ENCODE results near the gene SNAP91.

SNAP91 gene

GRCh38 chr6:83708546-83708969 is 343 bp downstream of the SNAP91 start:
- H3K36me3 Mint-ChIP-seq (ENCODE audit: low read depth), result no peaks in the 10 kb centered on the region
- TF ChIP-seq CTCF (IDR thresholded peaks at IDR 0.05; ENCODE audit: unreplicated experiment in 3 of 3), result no peak
- no peak overlapping the region for H3K27ac Mint-ChIP-seq
- H3K4me1 Mint-ChIP-seq, result no peaks in the 10 kb centered on the region
- H3K9me3 Mint-ChIP-seq, result peaks cover 6% of the 10 kb centered on the region
- peak overlapping the region; percentile 86 to 92 (median 89) for H3K4me3 Mint-ChIP-seq
- H3K27me3 Mint-ChIP-seq (ENCODE audit: low read depth), result peaks cover 61% of the 10 kb centered on the region

DNA sequence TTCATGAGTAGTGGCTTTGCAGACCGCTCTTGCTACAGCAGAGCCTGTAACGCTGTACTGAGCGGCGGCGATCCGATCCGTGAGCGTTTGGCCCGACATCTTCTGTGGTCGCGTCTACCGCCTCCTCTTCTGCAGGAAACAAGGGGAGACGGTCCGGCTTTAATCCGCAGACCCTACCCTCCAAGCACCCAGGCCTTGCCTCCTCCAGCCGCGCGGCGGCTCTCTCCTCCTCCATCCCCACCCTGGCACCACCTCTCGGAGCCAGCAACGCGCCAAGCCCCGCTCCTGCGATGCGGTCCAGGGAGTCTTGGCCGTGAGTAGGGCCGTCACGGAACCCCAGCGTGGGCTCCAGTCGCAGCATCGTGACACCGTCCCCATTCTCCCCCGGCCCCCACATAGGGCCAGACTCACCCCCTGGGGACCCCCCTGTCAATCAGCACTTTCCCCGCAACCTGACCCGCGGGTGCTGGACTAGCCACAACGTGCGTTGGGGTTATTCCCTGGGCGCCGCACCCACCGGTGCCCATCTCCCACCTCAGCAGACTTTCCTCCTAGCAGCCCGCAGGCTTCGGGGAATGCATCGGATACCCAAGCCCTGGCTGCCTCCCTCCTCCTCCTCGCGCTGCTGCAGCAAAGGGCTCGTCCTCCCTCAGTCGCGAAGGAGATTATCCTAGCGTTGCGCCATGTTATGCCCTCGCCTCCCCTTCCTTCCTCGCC is 914 bp downstream of the SNAP91 start:
- H3K36me3 Mint-ChIP-seq (ENCODE audit: low read depth), result no peaks in the 10 kb centered on the region
- peaks cover 61% of the 10 kb centered on the region for H3K27me3 Mint-ChIP-seq (ENCODE audit: low read depth)
- no peaks in the 10 kb centered on the region for H3K4me1 Mint-ChIP-seq
- H3K4me3 Mint-ChIP-seq, result peak overlapping the region; percentile 86 to 89 (median 88)
- peaks cover 6% of the 10 kb centered on the region for H3K9me3 Mint-ChIP-seq
- H3K27ac Mint-ChIP-seq, result no peak overlapping the region
- TF ChIP-seq CTCF (IDR thresholded peaks at IDR 0.05; ENCODE audit: unreplicated experiment in 3 of 3), result no peak

GRCh38 chr6:83702749-83703148 is 6.2 kb downstream of the SNAP91 start:
- no peak for TF ChIP-seq CTCF (IDR thresholded peaks at IDR 0.05; ENCODE audit: unreplicated experiment in 3 of 3)
- H3K27me3 Mint-ChIP-seq (ENCODE audit: low read depth), result peaks cover 43% of the 10 kb centered on the region
- H3K4me3 Mint-ChIP-seq, result no peak overlapping the region

GRCh38 chr6:83702077-83702476 is 6.8 kb downstream of the SNAP91 start:
- H3K27me3 Mint-ChIP-seq (ENCODE audit: low read depth), result peaks cover 36% of the 10 kb centered on the region
- no peaks in the 10 kb centered on the region for H3K9me3 Mint-ChIP-seq
- no peak overlapping the region for H3K27ac Mint-ChIP-seq
- no peaks in the 10 kb centered on the region for H3K36me3 Mint-ChIP-seq (ENCODE audit: low read depth)
- no peak overlapping the region for H3K4me3 Mint-ChIP-seq
- TF ChIP-seq CTCF (IDR thresholded peaks at IDR 0.05; ENCODE audit: unreplicated experiment in 3 of 3), result no peak
- no peaks in the 10 kb centered on the region for H3K4me1 Mint-ChIP-seq

More at GRCh38 chr6:83702749-83703148, 6.2 kb downstream of the SNAP91 start:
- no peak overlapping the region for H3K27ac Mint-ChIP-seq
- H3K9me3 Mint-ChIP-seq, result no peaks in the 10 kb centered on the region
- no peaks in the 10 kb centered on the region for H3K36me3 Mint-ChIP-seq (ENCODE audit: low read depth)
- no peaks in the 10 kb centered on the region for H3K4me1 Mint-ChIP-seq

- H3K4me3 Mint-ChIP-seq, result no peak overlapping the region
- no peak overlapping the region for H3K27ac Mint-ChIP-seq
- no peaks in the 10 kb centered on the region for H3K36me3 Mint-ChIP-seq (ENCODE audit: low read depth)
- H3K4me1 Mint-ChIP-seq, result no peaks in the 10 kb centered on the region
- H3K9me3 Mint-ChIP-seq, result no peaks in the 10 kb centered on the region
- H3K27me3 Mint-ChIP-seq (ENCODE audit: low read depth), result peaks cover 6% of the 10 kb centered on the region
- TF ChIP-seq CTCF (IDR thresholded peaks at IDR 0.05; ENCODE audit: unreplicated experiment in 3 of 3), result no peak
Measured at GRCh38 chr6:83696674-83697073, 12.2 kb downstream of the SNAP91 start.

DNA sequence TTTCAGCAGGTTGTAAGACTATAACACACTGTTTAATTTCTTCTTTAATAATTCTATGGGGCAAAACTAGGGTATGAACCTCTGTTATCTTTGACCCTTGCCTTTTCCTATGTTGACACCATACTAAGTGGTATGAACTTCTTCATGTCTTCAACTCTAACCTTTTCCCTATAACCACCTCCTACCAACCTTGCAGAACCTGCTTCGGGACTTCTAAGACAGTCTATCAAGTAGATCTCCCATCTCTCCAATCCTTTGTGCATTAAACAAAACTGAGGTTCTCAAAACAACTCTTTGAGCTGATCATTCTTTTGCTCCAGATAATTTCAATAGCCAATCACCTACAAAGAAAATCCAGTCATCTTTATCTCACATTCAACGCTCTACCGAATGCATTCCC is 23.4 kb downstream of the SNAP91 start:
- H3K27me3 Mint-ChIP-seq (ENCODE audit: low read depth), result no peaks in the 10 kb centered on the region
- H3K36me3 Mint-ChIP-seq (ENCODE audit: low read depth), result no peaks in the 10 kb centered on the region
- no peak overlapping the region for H3K27ac Mint-ChIP-seq
- H3K9me3 Mint-ChIP-seq, result no peaks in the 10 kb centered on the region
- no peak for TF ChIP-seq CTCF (IDR thresholded peaks at IDR 0.05; ENCODE audit: unreplicated experiment in 3 of 3)
- no peak overlapping the region for H3K4me3 Mint-ChIP-seq
- H3K4me1 Mint-ChIP-seq, result no peaks in the 10 kb centered on the region

All from nephron (organoid).